Kidney epithelial cell (primary cell): Measurements from ENCODE around the gene SLC35E4. TPM values are rescaled to one million over a fixed set of nuclear protein-coding genes. Genes with fewer than 3 reads are reported as not detected.
A peak's percentile ranks its signal among the peaks of the same experiment; 100 is the strongest.

Source experiments
- DNase-seq: peaks from one replicate; pipeline ENCODE4 v3.0.0-alpha.2; 2010; ENCODE audit warnings: low read depth
- H3K27me3 ChIP-seq: 2 replicates; pipeline ENCODE4 v1.6.0; 2011; ENCODE audit warnings: low read length; ENCODE audit not compliant: control insufficient read depth, insufficient read depth
- H3K36me3 ChIP-seq: 2 replicates; pipeline ENCODE4 v1.5.1; 2011; ENCODE audit warnings: low read length; ENCODE audit not compliant: control insufficient read depth, insufficient read depth
- H3K4me3 ChIP-seq: 2 replicates; pipeline ENCODE4 v1.5.1; 2011; ENCODE audit warnings: low read depth, mild to moderate bottlenecking, control low read depth, low read length
- total RNA-seq: library from RNA; depleted of rRNA; stranded (reverse); fragments of >200 nt; gene quantifications from 2 replicates; pipeline ENCODE4 v1.2.3, GENCODE V29; 2015
- TF ChIP-seq, protein P1 (sequence below): IDR thresholded peaks from 2 replicates; pipeline ENCODE4 v1.5.1; 2011; ENCODE audit warnings: mild to moderate bottlenecking, moderate library complexity, low read length, control low read depth, inconsistent platforms; ENCODE audit not compliant: insufficient read depth, poor library complexity, severe bottlenecking

Gene SLC35E4
- total RNA-seq, 1 donor from 2014 or later = 8.3 TPM

DNA sequence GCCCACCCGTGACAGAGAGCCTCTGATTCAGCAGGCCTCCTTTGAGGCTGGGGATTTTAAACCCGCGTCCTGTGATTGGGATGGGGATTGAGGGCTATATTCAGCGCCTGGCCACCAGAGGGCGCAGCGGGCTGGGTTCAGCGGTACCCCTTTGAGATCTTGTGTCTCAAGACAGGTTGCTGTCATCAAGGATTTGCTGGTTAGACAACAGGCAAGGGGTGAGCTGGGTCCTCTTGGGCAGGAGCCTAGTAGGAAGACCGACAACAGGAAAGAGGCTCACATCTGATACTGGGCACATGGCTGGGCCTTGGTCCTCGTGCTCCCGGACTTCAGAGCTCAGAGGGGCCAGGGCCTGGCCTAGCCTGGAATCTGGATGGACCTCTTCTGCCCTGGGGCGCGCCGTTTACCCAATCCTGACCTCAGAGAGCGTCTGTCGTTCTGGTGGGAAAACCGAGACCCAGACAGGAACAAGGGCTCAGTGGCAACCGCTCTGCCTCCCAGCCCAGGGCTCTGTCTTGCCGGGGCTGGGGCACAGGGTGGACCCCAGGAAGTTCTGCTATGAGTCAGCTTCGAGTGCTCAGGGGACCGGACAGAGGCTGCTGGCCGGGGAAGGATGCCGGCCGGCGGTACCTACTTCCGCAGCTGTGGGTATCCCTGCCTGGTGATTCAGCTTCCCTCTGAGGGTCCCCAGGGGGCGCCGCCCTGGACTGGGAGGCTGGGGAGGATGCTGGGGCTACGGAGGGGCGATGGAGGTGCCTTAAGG lies 929 bp upstream of the SLC35E4 start:
- Histone ChIP-seq H3K36me3 (no peaks in the 10 kb centered on the region), H3K4me3 (peak overlapping the region; percentile 16), H3K27me3 (no peaks in the 10 kb centered on the region)
- DNase-seq = peak; percentile 72
- TF ChIP-seq, protein P1, sequence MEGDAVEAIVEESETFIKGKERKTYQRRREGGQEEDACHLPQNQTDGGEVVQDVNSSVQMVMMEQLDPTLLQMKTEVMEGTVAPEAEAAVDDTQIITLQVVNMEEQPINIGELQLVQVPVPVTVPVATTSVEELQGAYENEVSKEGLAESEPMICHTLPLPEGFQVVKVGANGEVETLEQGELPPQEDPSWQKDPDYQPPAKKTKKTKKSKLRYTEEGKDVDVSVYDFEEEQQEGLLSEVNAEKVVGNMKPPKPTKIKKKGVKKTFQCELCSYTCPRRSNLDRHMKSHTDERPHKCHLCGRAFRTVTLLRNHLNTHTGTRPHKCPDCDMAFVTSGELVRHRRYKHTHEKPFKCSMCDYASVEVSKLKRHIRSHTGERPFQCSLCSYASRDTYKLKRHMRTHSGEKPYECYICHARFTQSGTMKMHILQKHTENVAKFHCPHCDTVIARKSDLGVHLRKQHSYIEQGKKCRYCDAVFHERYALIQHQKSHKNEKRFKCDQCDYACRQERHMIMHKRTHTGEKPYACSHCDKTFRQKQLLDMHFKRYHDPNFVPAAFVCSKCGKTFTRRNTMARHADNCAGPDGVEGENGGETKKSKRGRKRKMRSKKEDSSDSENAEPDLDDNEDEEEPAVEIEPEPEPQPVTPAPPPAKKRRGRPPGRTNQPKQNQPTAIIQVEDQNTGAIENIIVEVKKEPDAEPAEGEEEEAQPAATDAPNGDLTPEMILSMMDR = peak; percentile 90

- no peaks in the 10 kb centered on the region for H3K27me3 ChIP-seq
- no peaks in the 10 kb centered on the region for H3K36me3 ChIP-seq
- peak overlapping the region; percentile 52 for H3K4me3 ChIP-seq
- no peak for DNase-seq
- TF ChIP-seq, protein P1 = no peak
Measured at GRCh38 chr22:30636226-30637077, 871 bp downstream of the SLC35E4 start.

GRCh38 chr22:30637701-30638114 lies 2.1 kb downstream of the SLC35E4 start:
- no peaks in the 10 kb centered on the region for H3K27me3 ChIP-seq
- no peaks in the 10 kb centered on the region for H3K36me3 ChIP-seq
- TF ChIP-seq, protein P1 = no peak
- H3K4me3 ChIP-seq = no peak overlapping the region
- DNase-seq = no peak

DNA sequence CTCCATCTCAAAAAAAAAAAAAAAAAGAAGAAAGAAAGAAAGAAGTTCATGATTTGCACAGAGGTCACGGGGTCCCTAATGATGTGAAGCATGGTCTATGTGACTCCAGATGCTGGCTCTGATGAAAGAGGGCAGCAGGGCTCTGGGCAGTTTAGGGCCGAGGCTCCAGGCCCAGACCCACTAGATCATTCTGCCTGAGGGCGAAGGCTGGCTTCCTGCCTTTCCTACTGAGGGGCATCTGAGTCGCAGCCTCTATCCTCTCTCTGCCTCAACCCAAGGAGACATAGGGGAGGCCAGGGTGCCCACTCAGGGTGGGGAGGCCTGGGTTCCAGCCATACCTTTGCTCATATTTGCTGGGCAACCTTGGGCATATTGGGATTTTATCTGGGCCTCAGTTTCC lies 4.8 kb downstream of the SLC35E4 start:
- no peaks in the 10 kb centered on the region for H3K27me3 ChIP-seq
- no peak for DNase-seq
- TF ChIP-seq, protein P1 = no peak
- no peaks in the 10 kb centered on the region for H3K36me3 ChIP-seq
- no peak overlapping the region for H3K4me3 ChIP-seq

DNA sequence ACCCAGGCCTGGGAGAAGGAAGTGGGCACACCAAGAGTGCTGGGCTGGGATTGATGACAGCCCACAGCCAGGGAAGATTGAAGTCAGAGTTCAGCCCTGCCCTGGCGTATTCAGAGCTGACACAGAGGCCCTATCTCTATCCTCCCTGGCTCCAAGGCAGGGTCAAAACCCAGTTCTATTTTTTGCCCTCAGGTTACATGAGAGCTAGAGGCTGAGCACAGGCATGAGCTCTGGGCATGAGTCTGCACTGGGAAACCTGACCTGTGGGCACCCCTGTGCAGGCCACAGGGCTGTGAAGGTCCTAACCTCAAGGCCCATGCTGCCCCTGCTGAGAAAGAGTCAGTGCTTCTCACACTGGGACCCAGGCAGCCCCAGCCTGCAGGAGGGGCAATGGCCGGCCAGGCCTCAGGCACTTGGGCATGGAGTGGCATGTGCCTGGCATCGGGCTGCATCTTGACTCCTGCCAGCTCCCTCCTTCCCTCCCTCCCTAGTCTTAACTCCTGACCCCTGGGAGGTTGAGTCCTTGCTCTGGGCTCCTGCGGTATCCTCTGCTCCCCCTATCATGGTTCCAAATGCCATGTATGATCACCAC lies 5.4 kb downstream of the SLC35E4 start:
- Histone ChIP-seq H3K27me3 (no peaks in the 10 kb centered on the region), H3K4me3 (no peak overlapping the region), H3K36me3 (no peaks in the 10 kb centered on the region)
- TF ChIP-seq, protein P1 = no peak
- DNase-seq = no peak
